Measurements from ENCODE around the gene IVD. TPM values are rescaled to one million over a fixed set of nuclear protein-coding genes. Genes with fewer than 3 reads are reported as not detected.

Gene IVD
- total and polyA plus RNA-seq, 2 donors (not counting 1 experiment from before 2014, with no cell fraction given): 41.7 to 106 TPM

DNA sequence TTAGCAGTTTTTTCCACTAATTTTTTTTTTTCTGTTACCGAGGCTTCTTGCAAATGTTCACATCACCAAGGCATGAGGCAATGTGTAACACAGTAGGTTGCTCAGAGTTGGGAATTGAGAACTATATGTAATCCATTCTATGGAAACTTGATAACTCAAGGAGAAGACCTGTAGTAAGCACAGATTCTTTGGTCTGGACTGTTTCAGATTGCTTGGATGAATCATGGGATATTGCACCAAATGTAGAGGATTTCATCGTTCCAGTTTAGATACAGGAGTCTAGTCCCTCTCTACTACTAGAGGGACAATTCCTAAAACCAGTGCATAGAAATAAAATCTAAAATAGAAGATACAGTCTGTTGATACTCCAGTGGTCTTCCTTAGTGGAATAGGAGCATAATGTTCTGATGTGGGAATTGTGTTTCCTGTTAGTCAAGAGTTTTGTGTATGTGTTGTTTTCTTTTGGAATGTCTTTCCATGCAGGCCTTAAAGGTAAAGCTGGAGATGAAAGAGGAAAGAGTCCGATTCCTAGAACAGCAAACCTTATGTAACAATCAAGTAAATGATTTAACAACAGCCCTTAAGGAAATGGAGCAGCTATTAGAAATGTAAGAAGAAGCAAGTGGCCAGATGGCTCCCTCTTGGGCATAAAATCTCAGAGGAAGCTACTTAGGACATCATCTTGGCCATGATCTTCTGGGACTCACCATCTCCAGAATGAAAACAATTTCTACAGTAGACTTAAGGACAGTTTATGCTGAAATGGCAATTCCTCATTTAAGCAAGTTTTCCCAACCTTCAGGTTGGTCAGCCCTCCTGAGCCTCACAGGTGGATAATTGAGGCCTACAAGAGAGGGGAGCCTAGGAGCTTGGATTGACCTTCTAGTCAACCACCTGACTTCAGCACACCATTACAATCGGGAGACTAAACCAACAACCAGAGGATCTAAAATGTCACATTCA, 12.3 kb upstream of the IVD start:
- Mint-ChIP-seq H3K4me3 (no peak overlapping the region), H3K27ac (no peak overlapping the region), H3K9me3 (ENCODE audit: insufficient read depth) (no peaks in the 10 kb centered on the region), H3K27me3 (no peaks in the 10 kb centered on the region), H3K4me1 (peaks cover 8% of the 10 kb centered on the region)
- intact Hi-C loops (cut with micrococcal nuclease): no loop called here
- Histone ChIP-seq H3K9ac (ENCODE audit: low read length) (no peak overlapping the region), H3K4me3 (ENCODE audit: control extremely low read depth in 1 of 5, extremely low read depth in 1 of 5, insufficient read depth in 1 of 5, low read depth in 2 of 5, low read length in 4 of 5) (no peak overlapping the region), H2AFZ (ENCODE audit: insufficient read depth, low read depth, low read length, poor library complexity, severe bottlenecking) (no peak overlapping the region), H3K9me3 (ENCODE audit: control extremely low read depth in 1 of 3, control insufficient read depth in 2 of 3, insufficient read depth in 1 of 3, low read length in 2 of 3) (no peaks in the 10 kb centered on the region), H3K36me3 (replicated peaks in 1 of 2; ENCODE audit: control extremely low read depth in 1 of 2, control insufficient read depth in 1 of 2, extremely low read depth in 1 of 2, insufficient read depth in 2 of 2, low read length in 1 of 2) (peaks cover 12 to 37% of the 10 kb centered on the region in 2 experiments), H3K27ac (ENCODE audit: low read length in 2 of 2) (no peak overlapping the region), H3K27me3 (replicated peaks in 1 of 4; ENCODE audit: control extremely low read depth in 1 of 4, control insufficient read depth in 3 of 4, insufficient read depth in 4 of 4, low read length in 3 of 4) (no peaks in the 10 kb centered on the region), H3K4me1 (ENCODE audit: control insufficient read depth in 2 of 2, insufficient read depth in 2 of 2, low read length in 2 of 2) (peaks cover 6 to 10% of the 10 kb centered on the region in 2 donors), H3K79me2 (ENCODE audit: control insufficient read depth, insufficient read depth, low read length) (peaks cover 2% of the 10 kb centered on the region), H4K20me1 (ENCODE audit: control insufficient read depth, insufficient read depth, low read length, poor library complexity, severe bottlenecking) (no peaks in the 10 kb centered on the region), H3K4me2 (replicated peaks; ENCODE audit: low read depth, low read length, poor library complexity, severe bottlenecking) (no peak overlapping the region)
- TF ChIP-seq EZH2 (IDR thresholded peaks at IDR 0.05; ENCODE audit: borderline replicate concordance, insufficient read depth, low read depth, low read length, poor library complexity, severe bottlenecking): no peak
- TF ChIP-seq, protein P1, sequence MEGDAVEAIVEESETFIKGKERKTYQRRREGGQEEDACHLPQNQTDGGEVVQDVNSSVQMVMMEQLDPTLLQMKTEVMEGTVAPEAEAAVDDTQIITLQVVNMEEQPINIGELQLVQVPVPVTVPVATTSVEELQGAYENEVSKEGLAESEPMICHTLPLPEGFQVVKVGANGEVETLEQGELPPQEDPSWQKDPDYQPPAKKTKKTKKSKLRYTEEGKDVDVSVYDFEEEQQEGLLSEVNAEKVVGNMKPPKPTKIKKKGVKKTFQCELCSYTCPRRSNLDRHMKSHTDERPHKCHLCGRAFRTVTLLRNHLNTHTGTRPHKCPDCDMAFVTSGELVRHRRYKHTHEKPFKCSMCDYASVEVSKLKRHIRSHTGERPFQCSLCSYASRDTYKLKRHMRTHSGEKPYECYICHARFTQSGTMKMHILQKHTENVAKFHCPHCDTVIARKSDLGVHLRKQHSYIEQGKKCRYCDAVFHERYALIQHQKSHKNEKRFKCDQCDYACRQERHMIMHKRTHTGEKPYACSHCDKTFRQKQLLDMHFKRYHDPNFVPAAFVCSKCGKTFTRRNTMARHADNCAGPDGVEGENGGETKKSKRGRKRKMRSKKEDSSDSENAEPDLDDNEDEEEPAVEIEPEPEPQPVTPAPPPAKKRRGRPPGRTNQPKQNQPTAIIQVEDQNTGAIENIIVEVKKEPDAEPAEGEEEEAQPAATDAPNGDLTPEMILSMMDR (IDR thresholded peaks at IDR 0.05): no peak
- DNase-seq (no peak), ATAC-seq (ENCODE audit: low read depth) (no peak)
- 100% methylated on average over 1 of the region's 4 CpGs for WGBS (ENCODE audit: insufficient coverage)
- CTCF ChIA-PET: no interaction called here
- POLR2A ChIA-PET: interaction anchor here (0.6 kb wide), 1 partner anchor 85 kb away, joined by 11 read pairs; no protein-coding TSS in a partner anchor
